Femur (tissue), 1 donor: ENCODE measurements around the gene NT5C3A.

Experiments used
- DNase-seq: peaks from one replicate; pipeline ENCODE4 v3.0.0-alpha.2; 2017

NT5C3A gene

GRCh38 chr7:33075818-33076518 is 13.4 kb upstream of the NT5C3A start:
- no peak for DNase-seq

GRCh38 chr7:33073243-33073642 is 10.7 kb upstream of the NT5C3A start:
- DNase-seq = no peak

GRCh38 chr7:33072471-33072870 is 9.9 kb upstream of the NT5C3A start:
- no peak for DNase-seq

- DNase-seq = no peak
These were observed 8.3 kb upstream of the NT5C3A start for GRCh38 chr7:33070831-33071230.

GRCh38 chr7:33070277-33070676 is 7.7 kb upstream of the NT5C3A start:
- DNase-seq = no peak

GRCh38 chr7:33067921-33068320 is 5.3 kb upstream of the NT5C3A start:
- DNase-seq = no peak

GRCh38 chr7:33066771-33067170 is 4.2 kb upstream of the NT5C3A start:
- DNase-seq = no peak

GRCh38 chr7:33065981-33066380 is 3.4 kb upstream of the NT5C3A start:
- no peak for DNase-seq

- peak; percentile 97 for DNase-seq
These were observed 337 bp upstream of the NT5C3A start for GRCh38 chr7:33062782-33063443.

GRCh38 chr7:33061282-33061937 is 1.2 kb downstream of the NT5C3A start:
- DNase-seq = no peak

- no peak for DNase-seq
These were observed 2.9 kb downstream of the NT5C3A start for GRCh38 chr7:33059635-33060034.

GRCh38 chr7:33055158-33055557 is 7.4 kb downstream of the NT5C3A start:
- no peak for DNase-seq

- no peak for DNase-seq
These were observed 8.2 kb downstream of the NT5C3A start for GRCh38 chr7:33054261-33054964.

- no peak for DNase-seq
These were observed 8.9 kb downstream of the NT5C3A start for GRCh38 chr7:33053721-33054120.

GRCh38 chr7:33050535-33051318 is 11.8 kb downstream of the NT5C3A start:
- DNase-seq = no peak

- DNase-seq = no peak
These were observed 13.9 kb downstream of the NT5C3A start for GRCh38 chr7:33048704-33049103.

- no peak for DNase-seq
These were observed 14.3 kb downstream of the NT5C3A start for GRCh38 chr7:33048257-33048656.

- DNase-seq = no peak
These were observed 17.6 kb downstream of the NT5C3A start for GRCh38 chr7:33044986-33045385.

- no peak for DNase-seq
These were observed 18.2 kb downstream of the NT5C3A start for GRCh38 chr7:33044401-33044718.

GRCh38 chr7:33043501-33044400 is 18.8 kb downstream of the NT5C3A start:
- no peak for DNase-seq

GRCh38 chr7:33041631-33042428 is 20.7 kb downstream of the NT5C3A start:
- DNase-seq = no peak
